GM21737 (cell line): ENCODE results near the gene LDLRAD4.

ENCODE experiments used
- ATAC-seq: cut with Tn5 transposase; IDR thresholded peaks from one replicate; pipeline ENCODE4 v1.9.1; 2021; ENCODE audit warnings: mild to moderate bottlenecking, moderate library complexity; ENCODE audit not compliant: unreplicated experiment

Gene LDLRAD4

DNA sequence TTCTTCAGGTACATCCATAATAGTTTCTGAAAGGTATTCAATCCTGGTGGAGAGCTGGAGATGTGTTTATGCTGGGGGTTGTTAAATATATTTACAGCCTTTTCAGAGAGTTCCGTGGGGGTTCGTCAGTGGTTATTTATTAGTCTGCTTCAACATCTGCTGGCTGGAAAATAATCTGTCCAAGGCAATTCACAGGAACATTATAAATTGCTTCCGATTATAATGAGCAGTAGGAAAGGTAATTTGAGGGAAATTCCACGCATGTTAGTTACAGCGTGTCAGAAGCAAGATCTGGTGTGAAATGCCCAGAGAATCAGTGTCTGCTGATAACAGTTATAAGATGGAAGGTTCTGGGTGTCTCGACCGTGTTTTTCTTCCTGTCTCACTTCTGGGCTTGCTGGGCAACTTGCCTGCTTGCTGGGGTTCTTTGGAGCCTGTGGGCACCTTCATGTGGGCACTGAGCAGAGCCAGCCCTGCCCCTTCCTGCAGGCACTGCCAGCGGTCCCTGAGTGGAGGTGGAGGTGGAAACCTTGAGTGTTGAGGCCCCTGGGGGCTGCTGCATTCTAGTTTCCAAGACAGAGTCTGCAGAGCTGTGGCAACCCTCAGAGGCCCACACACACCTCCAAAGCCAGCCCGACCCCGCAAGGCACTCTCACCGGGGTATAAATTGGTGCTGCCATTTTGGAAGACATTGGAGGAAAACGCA lies 322.1 kb downstream of the LDLRAD4 start:
- no peak for ATAC-seq

DNA sequence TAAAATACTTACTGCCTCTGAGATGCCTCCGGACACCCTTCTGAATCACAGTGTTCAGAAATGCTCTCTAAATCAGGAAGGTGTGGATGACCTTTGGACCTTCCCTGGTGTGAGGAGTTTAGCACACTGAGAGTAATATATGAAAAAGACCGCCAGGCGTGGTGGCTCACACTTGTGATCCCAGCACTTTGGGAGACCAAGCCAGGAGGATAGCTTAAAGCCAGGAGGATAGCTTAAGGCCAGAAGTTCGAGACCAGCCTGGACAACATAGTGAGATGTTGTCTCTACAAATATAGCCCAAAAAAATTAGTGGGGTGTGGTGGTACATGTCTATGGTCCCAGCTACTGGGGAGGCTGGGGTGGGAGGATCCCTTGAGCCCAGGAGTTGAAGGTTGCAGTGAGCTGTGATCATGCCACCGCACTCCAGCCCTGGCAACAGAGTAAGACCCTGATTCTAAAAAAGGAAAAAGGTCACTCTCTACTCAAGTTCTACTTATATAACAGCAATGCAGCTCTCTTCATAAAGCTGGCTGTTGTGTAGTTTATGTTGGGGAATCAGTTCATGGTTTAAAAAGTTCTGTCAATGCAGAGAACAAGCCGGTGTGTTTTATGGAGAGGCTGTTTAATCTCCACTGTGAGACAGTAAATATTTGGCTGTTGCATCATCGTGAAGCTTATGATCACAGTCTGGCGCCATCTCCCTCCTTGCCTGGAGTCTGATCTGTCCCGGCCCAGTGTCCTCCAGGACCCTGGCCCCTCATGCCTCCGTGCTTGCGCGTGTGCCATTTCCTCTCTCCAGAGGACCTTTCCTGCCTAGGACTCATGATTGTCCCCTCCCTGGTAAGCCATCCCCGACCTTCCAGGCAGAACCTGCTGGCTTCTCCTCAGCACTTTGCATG lies 323.3 kb downstream of the LDLRAD4 start:
- no peak for ATAC-seq

DNA sequence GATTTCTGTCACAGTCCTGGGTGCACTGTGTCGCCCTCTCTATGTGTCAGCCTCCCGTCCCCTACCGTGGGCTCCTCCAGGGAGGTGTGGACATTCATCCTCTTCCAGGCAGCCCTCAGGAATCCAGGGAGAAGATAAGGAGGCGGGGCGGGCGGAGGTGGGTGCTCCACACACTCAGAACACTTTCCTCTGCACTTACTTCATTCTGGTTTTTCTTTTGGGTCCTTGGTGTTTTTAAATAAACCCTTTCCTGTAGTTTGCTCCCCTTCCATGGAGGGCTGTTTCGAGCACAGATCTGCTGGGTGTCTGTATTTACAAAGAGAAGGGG lies 323.9 kb downstream of the LDLRAD4 start:
- no peak for ATAC-seq

DNA sequence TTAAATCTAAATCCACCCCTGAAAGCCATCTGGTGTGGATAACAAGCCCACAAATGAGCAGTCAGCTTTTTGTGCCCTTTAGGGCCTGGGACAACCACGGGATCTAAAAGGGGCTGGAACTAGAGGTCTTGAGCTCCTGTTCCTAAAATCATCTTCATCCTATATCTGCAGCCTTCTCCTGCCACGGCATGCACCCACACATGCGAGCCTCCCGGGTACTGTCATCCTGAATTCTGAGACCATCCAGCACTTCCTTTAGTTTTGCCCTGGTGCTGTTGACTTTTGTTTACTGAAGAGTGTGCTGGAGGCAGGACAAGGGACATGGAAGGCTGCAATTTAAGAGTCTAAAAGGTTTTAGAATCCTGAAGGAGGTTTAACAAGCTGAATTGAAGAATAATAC lies 324.6 kb downstream of the LDLRAD4 start:
- no peak for ATAC-seq

DNA sequence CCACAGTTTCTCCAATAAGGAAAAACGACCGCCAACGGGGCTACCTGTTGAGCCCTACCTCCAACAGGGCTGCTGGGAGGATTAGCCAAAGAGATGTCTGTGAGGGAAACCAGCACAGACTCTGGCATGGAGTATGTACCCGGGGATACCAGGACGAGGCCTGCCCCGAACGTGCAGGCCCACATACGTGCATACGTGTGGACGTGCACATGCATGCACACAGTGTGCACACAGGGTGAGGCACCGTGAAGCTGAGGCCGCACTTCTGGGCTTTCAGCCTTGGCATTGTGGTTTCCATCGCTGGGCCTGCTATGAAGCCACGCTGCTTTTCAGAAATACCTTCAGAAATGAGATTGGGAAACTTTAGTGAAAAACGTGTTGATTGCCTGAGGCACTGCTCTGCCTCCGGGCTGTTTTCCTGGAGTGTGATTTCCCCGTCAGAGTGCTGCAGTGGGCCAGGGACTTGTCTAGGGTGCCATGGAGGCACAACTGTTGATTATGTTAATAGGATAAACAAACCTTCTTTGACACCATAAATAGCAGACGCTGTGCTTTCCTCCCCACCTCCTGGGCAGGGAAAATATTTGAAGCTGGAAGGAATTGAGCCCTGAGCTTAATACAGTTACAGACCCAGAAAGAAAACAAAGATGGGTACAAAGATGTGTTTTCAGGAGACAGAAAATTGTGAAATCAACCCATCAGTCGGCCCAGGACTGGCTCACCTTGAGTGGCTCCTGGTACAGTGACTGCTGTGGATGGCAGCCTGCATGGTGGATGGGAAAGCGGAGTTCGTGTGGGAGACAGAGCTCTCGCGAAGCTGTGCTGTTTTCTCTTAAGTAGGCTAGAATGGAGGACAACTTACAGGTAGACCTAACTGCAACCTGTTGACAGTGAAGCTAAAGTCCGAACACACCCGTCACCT lies 325.5 kb downstream of the LDLRAD4 start:
- ATAC-seq, result no peak

DNA sequence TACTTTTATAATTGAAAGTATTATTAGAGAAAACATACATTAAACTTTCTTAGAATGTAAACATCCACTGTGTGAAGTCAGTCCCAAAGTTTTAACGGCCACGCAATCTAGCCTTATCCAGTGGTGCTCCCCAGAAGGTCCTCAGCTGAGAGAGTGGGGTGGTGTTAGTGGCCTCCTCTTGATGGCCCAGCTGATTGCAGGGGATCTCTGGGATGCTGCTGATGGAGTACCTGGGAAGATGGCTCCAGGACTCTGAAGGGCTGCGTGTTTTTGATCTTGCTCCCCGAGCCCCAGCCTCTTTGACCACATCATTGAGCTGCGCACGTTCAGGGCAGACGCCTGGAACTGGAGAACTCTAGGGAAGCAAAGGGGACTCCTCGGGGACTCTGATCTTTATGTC lies 326.4 kb downstream of the LDLRAD4 start:
- ATAC-seq, result no peak

DNA sequence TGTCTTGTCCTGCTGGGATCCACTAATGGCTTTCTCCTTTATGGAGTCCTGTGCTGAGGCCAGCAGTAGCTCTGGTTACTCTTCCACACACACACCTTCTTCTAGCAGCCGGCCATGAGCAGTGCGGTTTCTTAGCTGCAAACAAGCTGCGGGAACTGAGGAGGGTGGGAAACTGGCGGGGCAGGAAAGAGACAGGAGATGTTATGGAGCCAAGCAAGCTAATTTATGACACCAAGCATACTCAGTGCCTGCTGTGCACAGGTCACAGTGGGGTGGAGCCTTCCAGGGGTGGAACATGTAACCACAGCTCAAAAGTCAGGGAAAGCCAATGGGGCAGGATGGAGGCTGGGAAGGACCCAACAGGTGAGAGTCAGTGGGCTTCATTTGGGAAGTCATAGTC lies 327.0 kb downstream of the LDLRAD4 start:
- no peak for ATAC-seq

DNA sequence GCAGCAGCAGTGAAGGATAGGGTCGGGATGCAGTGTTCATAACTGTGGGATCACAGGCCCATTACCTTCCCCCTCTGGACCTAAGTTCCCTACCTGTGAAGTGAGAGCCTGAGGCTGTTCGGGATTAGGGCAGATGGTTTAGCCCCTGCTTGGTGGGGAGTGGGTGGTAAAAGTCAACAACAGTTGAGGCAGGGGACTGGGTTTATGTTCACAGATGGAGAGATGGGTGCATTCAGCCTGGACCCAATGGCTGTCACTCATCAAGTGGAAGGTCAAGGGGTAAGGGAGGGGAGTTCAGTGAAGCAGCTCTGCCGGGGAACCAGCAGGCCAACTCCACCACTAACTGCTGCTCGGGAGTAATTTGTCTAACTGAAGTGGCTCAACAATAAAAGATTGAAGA lies 327.4 kb downstream of the LDLRAD4 start:
- no peak for ATAC-seq

DNA sequence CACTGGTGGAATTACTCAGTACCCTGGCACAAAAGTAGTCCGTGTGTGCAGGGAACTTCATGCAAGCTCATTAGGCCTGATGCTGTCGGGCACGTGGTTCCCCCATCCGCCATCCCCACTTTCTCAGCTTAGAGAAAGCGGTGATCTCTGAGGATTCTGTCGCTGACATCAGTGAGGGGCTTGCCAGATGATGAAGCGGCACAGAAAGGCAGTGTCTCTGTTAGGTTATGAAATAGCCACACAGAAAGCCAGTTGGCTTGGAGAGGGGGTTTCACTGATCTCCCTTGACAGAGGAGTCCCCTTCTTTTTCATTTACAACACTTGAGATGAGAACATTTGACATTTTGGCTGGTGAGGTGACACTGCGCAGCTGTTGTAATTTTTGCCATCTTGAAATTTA lies 328.1 kb downstream of the LDLRAD4 start:
- ATAC-seq, result no peak

DNA sequence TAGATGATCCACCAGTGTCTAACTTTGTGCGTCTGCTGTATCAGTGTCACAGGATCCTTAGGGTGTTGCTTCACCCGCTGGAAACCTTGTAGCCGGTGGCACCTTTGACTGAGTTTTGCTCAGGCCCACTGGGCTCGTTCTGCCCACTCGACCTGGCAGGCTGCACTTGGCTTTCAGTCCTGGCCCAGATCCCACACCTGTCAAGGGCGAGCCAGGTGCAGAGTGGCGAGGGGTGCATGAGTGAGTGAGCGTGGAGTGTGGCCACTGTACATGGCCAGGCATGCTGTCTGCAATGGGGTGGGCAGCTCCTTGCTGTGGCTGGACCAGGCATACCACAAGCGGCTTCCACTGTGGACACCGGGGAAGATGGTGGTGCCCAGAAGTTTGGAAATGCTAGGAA lies 328.8 kb downstream of the LDLRAD4 start:
- ATAC-seq, result no peak

DNA sequence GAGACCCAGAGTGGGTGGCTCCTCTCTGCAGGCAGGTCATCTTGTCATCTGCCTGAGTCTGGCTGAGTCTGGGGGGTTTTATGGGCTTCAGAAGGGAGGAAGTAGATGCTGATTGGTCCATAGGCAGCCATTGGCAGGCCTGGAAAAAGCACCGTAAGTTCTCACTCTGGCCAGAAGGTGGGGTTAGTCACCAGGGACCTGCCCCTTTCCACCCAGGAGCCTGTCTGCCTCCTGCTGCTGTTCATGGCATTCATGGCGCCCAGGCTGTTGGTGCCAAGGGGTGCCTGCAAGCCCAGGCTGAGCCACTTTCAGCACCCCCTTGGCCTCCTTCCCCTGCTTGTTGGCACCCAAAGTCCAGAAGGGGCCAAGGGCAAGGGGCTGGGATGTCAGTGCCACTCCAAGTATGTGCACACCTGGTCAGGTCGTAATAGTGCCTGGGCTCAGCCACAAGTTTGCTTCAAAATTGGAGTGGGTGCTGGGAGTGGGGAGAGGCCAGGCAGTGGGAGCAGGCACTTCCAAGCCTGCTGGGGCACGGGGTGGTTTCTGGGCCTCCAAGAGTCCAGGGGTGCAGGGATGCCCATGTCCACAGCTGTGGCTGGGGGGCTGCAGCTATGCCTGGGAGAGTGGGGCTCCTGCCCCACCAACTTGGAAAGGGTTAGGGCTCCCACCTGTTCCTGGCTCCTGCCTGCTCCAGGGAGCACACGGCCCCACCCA lies 329.7 kb downstream of the LDLRAD4 start:
- no peak for ATAC-seq

DNA sequence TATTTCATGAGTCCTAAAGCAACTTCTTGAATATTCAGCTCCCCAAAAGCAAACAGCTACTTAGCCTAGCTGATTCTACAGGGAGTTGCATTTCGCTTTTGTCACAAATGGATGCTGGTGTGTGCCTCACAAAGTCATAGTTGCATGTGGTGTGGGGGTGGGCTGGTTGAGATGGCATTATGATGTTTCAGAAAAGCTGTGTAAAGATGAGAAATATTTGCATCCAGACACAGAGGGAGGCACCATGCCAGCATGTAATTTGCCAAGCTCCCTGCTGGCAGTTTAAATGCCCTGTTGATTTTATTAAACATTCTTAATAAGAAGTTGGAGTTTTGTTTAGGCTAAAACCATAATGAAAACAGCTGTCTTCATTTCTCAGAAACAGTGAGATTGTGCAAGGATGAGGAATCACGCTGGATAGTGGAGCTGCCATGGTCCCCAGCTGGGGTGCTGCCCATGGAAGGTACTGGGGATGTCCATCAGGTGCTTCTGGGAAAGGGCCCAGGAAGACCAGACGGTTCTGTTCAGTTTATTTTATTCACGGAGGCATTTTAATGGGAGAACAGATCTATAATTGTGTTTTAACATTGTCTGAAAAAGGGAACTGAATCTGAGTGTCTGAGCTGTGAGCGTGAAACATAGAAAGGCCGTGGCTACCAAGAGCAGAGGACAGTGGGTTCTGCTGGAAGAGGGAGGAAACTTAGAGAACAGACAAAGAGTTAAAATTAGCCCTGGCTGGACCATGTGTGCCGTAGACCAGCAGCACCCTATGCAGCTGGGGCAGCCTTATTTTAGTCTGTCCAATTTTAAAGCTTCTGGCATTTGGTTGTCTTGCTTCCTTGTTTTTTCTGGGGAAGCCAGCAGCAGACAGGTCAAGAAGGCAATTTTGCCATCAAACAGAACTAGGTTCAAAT lies 330.7 kb downstream of the LDLRAD4 start:
- ATAC-seq, result peak; percentile 49

DNA sequence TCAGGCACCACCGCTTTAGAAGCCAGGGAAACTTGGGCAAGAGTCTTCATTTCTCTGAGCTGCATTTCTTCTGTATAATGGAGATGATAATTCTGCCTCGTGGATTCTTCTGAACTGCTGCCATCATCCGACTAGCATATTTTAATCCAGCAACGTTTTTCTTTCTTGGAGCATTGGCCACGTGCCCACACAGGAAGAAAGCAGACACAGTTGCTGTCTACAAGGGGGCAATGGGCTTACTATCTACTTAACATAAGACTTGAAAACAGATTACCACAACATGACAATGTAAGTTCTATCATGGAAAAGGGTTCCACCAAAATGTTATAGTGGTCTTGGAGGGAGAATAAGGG lies 331.3 kb downstream of the LDLRAD4 start:
- ATAC-seq, result no peak

DNA sequence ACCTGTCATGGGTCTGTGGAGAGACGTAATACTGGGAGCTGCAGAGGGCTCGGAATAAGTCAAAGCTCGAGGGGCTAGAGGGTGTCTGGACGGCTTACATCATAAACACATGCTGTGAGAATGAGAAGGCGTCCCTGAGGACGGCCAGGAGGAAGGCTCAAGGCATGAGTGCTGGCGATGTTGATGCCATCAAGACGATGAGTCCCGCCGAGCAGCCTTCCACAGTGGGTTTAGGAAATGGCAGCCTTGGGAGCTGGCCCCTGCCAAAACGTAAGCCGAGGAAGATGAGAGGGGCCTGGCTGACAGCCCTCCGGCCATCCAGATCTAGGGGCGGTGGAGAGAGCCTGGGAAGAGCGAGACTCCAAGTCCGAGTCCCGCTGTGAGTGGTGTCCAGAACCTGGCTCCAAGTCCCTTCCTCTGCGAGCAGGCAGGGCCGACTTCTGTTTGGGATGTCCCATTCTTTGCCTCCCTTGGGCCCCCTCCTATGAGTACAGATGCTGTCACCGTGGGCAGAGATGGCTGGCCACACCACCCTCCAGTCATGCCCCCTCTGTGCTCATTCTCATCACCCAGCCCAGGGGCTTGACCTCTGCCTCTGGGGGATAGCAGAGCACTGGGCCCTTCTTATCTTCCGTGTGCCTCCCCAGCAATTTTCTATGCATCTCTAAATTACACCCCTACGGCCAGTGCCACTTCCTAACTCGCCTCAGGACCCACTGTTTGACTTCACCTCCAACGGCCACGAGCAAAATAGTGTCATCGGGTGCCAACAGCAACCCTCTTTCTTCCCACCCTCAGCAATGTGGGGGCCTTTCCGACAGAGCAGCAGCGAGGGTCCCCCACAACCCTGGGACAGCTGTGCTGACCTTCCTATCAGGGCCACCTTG lies 332.1 kb downstream of the LDLRAD4 start:
- no peak for ATAC-seq

DNA sequence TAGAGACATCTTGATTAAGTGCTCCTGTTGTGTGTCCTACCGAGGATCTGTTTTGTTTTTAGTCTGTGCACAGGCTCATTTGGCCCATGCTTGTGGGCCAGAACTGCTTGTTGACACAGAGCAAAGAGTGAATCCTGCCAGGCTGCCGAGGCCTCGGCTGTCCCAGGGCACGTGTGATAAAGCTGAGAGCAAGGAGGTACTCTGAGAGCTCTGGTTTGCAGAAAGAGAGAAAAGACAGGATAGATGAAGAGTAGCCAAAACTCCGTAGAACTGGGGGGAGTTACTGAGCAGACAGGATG lies 332.7 kb downstream of the LDLRAD4 start:
- no peak for ATAC-seq

DNA sequence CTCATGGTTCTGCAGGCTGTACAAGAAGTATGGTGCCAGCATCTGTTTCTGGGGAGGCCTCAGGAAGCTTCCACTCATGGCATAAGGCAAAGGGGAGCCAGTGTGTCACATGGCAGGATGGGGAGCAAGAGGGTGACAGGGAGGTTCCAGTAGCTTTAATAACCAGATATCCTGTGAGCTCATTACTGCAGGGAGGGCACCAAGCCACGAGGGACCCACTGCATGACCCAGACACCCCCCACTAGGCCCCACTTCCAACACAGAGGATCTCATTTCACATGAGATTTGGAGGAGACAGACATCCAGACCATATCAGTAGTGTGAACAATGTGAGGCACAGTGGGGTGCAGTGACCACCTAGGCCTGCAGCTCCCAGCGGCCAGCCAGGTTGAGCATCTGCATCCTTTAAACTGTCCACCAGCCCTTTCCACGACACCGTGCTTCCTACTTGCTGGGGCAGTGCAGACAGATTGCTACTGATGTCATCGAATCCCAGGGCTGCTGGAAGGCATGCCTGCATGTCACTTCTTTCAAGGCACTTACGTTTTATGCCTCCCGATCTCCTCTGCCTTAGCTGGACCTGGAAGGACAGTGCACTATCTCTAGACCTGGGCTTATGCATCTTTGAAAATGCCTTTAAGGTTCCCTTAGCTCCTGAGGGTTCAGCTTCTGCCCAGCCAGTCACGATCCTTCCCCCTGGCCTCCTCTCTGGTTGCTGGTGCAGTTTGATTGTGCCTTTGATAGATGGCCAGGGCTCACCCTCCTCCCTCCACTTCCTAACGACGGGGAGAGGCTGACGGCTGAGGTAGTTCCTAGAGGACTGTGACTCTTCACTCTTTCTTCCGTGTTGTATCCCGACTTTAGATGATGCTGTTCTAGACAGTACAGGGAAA lies 333.5 kb downstream of the LDLRAD4 start:
- ATAC-seq, result no peak

DNA sequence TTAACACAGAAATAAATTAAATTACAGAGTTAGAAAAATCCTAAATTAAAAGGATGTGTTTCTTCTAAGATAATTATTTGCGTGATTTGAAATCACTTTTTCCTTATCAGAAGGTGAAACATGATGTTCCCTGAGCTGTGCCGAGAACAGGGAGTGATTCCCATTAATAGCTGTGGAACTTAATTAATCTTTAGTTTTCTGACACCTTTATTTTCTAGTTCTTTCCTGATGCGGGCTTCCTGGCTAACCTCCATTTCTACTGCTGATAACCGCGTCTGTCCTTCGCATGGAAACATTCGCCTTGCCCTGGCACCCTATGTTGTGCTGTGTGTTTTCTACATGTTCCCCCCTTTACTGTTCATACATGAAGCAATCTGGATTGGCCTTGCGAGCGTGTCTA lies 334.9 kb downstream of the LDLRAD4 start:
- ATAC-seq, result no peak

DNA sequence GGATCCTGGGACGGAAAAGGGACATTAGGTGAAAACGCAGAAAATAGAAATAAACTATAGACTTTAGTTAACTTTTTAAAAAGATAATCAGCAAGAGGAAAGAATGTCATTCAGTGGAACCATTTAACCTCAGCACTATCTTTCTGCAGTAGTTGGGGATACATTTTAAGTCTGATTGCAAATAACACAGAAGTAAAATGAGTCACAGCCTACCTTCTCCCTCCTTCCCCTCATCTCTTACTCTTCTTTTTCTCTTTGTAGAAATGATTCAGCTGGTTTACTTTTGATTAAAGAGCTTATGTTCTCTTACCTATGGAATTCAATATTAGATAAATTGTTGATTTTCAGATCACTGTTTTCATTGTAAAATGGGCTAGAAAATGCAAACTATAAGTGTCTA lies 336.6 kb downstream of the LDLRAD4 start:
- no peak for ATAC-seq
